Pancreas (tissue), 10 donors: ENCODE data around the gene PARD3B. TPM values are rescaled to one million over a fixed set of nuclear protein-coding genes. Genes with fewer than 3 reads are reported as not detected.

Experiments
- ATAC-seq, 4 donors: fragments of 200-7000 bp; cut with Tn5 transposase; one replicate each; pipeline versions ENCODE4 v1.8.0 to v1.9.1; 2020; ENCODE audit warnings: mild to moderate bottlenecking in 4 of 4, moderate library complexity in 4 of 4
- DNase-seq, 6 donors: peaks; one replicate each; pipeline ENCODE4 v3.0.0-alpha.2; 2020
- FAIRE-seq: peaks from 2 replicates; lab custom pipeline; 2012; peaks lifted over from hg19 to GRCh38; lab: Jason Lieb, UNC
- H3K27ac ChIP-seq, 4 donors: fragments of 200-600 bp; sonication (generic); 1 replicate in 3 of 4; 2 replicates in 1 of 4; pipeline versions ENCODE4 v1.5.0 to v1.8.0; 2020
- H3K27me3 ChIP-seq, 4 donors: fragments of 200-600 bp; one replicate each; pipeline ENCODE4 v1.8.0; 2021
- H3K36me3 ChIP-seq, 3 donors: fragments of 200-600 bp; sonication (generic) in 1 of 3; one replicate each; pipeline versions ENCODE4 v1.5.0 to v1.8.0; 2020 to 2021
- H3K4me1 ChIP-seq, 3 donors: fragments of 200-600 bp; one replicate each; pipeline ENCODE4 v1.8.0; 2021
- H3K4me3 ChIP-seq, 4 donors: fragments of 200-600 bp; sonication (generic) in 2 of 4; one replicate each; pipeline versions ENCODE4 v1.5.0 to v1.8.0; 2020 to 2021
- H3K9me3 ChIP-seq, 4 donors: fragments of 200-600 bp; one replicate each; pipeline ENCODE4 v1.8.0; 2021
- whole genome bisulfite sequencing, 2 donors: extraction: QIAGEN DNeasy Blood & Tissue Kit; methylation state at CpG; one replicate each; pipeline ENCODE4 v1.1.7; 2013; 5-methylcytosine and 5-hydroxymethylcytosine counted together
- intact Hi-C, 3 donors: fragments of 100-400 bp; cut with DNase I; formaldehyde crosslinking; loops; one replicate each; pipeline versions ENCODE4 v1.11.1 to v1.14.2; 2022
- polyA plus RNA-seq, 2 donors: library from polyadenylated mRNA; stranded (reverse); fragments of 200-250 nt; gene quantifications; one replicate each; pipeline ENCODE4 v1.2.3, GENCODE V29; 2013
- total RNA-seq, 6 donors: library from RNA; stranded (reverse); fragmentation: NEBNext Ultra II Directional in 4 of 6; extraction: Animal tissue kit (Norgen Biotek cat#: 25700) in 4 of 6; gene quantifications; one replicate each; pipeline versions ENCODE4 v1.2.1 to v1.2.4, GENCODE V29; 2021 to 2023
- TF ChIP-seq, protein P1 (sequence below), 4 donors: fragments of 200-600 bp; sonication (generic) in 3 of 4; IDR thresholded peaks; one replicate each; pipeline versions ENCODE4 v1.5.0 to v1.8.0; 2021; ENCODE audit warnings: antibody characterized with exemption in 4 of 4
- donor health status: healthy with polysubstance abuse.
- donor health status: DM: no; HTN: no; CAD: no; lungs with moderate emphysema.
- donor health status: DM: no; HTN: no; CAD: no.
- donor health status: control.
- donor health status: control.
- donor health status: Bipolar disorder and iron deficiency.
- donor health status: DM: yes; HTN: yes; CAD: no.
- donor health status: DM: no; HTN: no; CAD: no.
- donor health status: DM: no; HTN: no; CAD: no.
- donor health status: DM: yes; HTN: yes; CAD: no.

The PARD3B gene
- total and polyA plus RNA-seq, 8 donors, result 2.8 to 21.5 (median 12.7) TPM

DNA sequence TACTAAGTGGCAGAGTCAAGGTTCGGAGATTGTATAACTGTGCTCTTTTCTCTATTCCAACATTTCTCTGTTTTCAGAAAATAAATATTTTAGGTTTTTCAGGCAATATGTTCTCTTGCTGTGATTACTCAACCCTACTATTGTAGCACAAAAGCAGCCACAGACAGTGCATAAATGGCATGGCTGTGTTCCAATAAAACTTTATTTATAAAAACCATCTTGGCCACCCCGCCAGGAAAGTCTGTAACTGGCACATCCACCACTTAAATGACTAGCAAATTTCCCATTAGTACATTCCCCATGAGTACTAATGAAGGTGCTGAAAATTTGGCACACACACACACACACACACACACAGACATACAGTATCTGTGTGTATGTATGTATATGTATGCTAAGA, 30.8 kb upstream of the PARD3B start:
- 88 to 92% methylated on average over 2 of the region's 2 CpGs for WGBS, 2 donors
- no peak for ATAC-seq
- Histone ChIP-seq H3K36me3 (no peaks in the 10 kb centered on the region), H3K4me3 (no peak overlapping the region), H3K27me3 (no peaks in the 10 kb centered on the region), H3K9me3 (no peaks in the 10 kb centered on the region), H3K4me1 (no peaks in the 10 kb centered on the region), H3K27ac (no peak overlapping the region)
- intact Hi-C loops, result no loop called here
- FAIRE-seq, result no peak
- TF ChIP-seq, protein P1, sequence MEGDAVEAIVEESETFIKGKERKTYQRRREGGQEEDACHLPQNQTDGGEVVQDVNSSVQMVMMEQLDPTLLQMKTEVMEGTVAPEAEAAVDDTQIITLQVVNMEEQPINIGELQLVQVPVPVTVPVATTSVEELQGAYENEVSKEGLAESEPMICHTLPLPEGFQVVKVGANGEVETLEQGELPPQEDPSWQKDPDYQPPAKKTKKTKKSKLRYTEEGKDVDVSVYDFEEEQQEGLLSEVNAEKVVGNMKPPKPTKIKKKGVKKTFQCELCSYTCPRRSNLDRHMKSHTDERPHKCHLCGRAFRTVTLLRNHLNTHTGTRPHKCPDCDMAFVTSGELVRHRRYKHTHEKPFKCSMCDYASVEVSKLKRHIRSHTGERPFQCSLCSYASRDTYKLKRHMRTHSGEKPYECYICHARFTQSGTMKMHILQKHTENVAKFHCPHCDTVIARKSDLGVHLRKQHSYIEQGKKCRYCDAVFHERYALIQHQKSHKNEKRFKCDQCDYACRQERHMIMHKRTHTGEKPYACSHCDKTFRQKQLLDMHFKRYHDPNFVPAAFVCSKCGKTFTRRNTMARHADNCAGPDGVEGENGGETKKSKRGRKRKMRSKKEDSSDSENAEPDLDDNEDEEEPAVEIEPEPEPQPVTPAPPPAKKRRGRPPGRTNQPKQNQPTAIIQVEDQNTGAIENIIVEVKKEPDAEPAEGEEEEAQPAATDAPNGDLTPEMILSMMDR (IDR thresholded peaks at IDR 0.05), result no peak
- DNase-seq, result no peak

DNA sequence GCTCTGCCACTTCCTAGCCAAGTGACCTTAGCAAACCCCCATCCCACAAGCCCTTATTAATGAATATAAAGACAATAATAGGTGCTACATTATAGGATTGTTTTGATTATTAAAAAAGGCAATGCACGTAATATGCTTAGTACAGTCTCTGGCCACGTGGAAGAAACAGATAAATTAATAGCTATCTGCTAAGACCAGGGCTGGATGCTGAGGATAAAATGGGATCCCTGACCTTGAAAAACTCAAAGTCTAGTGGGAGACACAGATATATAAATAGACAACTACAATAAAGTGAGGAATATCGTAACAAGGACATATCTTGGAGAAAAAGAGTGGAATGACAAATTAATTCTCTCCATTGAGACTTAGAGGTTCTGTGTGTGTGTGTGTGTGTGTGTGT, 29.9 kb upstream of the PARD3B start:
- Histone ChIP-seq H3K4me1 (no peaks in the 10 kb centered on the region), H3K9me3 (no peaks in the 10 kb centered on the region), H3K4me3 (no peak overlapping the region), H3K27me3 (no peaks in the 10 kb centered on the region), H3K36me3 (no peaks in the 10 kb centered on the region), H3K27ac (no peak overlapping the region)
- ATAC-seq (no peak), DNase-seq (no peak), FAIRE-seq (no peak)
- intact Hi-C loops, result no loop called here
- TF ChIP-seq, protein P1 (IDR thresholded peaks at IDR 0.05), result no peak
- 75 to 78% methylated on average over 3 of the region's 3 CpGs for WGBS, 2 donors

DNA sequence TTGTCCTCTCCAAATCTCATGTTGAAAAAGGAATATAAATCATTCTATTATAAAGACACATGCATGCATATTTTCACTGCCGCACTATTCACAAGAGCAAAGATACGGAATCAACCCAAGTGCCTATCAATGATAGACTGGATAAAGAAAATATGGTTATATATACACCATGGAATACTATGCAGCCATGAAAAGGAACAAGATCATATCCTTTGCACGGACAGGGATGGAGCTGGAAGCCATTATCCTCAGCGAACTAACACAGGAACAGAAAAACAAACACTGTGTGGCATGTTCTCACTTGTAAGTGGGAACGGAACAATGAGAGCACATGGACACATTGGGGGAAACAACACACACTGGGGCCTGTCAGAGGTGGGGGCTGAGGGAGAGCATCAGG, 28.1 kb upstream of the PARD3B start:
- FAIRE-seq (no peak), ATAC-seq (no peak), DNase-seq (no peak)
- Histone ChIP-seq H3K9me3 (no peaks in the 10 kb centered on the region), H3K4me3 (no peak overlapping the region), H3K36me3 (no peaks in the 10 kb centered on the region), H3K4me1 (no peaks in the 10 kb centered on the region), H3K27me3 (no peaks in the 10 kb centered on the region), H3K27ac (no peak overlapping the region)
- intact Hi-C loops, result no loop called here
- WGBS, 2 donors, result 93 to 95% methylated on average over 5 of the region's 5 CpGs
- TF ChIP-seq, protein P1 (IDR thresholded peaks at IDR 0.05), result no peak

DNA sequence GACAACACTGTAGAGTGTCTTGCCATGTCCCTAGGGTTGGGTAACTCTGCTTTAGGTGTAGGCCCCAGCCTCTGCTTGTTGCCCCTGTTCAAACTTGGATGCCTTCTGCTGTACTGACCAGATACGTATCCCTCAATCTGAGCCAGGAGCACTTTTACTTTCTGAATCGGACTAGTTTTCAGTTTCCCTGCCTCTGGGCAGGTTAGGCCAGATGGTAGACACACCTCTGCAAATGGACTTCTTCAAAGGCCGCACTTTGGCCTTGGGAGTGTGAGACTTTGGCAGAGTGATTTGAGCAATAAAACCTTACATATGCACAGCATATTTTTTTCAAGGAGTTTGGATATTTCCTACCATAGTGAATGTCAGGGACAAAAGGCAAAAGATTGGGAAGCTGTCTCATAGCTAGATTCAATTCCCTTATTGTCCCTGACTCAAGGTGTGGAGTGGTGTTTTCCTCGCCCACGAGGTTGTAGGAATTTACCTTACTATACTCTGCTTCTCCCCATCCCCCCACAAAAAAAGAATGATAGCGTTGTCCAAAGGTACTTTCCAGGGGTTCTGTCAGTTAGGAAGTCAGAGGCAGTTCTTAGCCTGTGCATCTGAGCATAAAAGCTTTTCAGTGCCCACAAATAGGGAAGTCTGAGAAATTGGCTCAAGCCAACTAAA, 15.3 kb upstream of the PARD3B start:
- WGBS, 2 donors, result 74% methylated on average over 6 of the region's 6 CpGs
- DNase-seq (no peak), FAIRE-seq (no peak), ATAC-seq (peak in 3 of 4 donors; percentile 34 to 76 (median 47))
- TF ChIP-seq, protein P1 (IDR thresholded peaks at IDR 0.05), result no peak
- Histone ChIP-seq H3K27me3 (no peaks in the 10 kb centered on the region), H3K36me3 (no peaks in the 10 kb centered on the region), H3K4me1 (no peaks in the 10 kb centered on the region), H3K9me3 (no peaks in the 10 kb centered on the region), H3K4me3 (no peak overlapping the region), H3K27ac (peak overlapping the region in 2 of 4 donors; percentile 31 to 44)
- intact Hi-C loops, result no loop called here

DNA sequence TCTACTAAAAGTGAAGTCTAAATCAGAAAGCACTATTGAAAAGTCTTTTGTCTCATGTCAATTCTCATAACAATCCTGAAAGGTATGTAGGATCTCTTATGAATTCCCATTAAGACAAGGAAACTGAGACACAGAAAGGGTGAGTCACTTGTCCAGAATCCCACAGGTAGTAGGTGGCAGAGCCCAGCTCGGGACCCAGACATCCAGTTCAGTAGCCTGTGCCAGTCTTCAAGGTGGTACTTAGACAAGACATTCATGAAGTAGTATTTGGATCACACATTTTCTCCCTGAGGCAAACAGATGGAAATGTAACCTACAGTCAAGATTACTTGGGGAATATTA, 14.8 kb upstream of the PARD3B start:
- DNase-seq (no peak), FAIRE-seq (no peak), ATAC-seq (peak in 1 of 4 donors; percentile 41)
- TF ChIP-seq, protein P1 (IDR thresholded peaks at IDR 0.05), result no peak
- Histone ChIP-seq H3K27me3 (no peaks in the 10 kb centered on the region), H3K4me3 (no peak overlapping the region), H3K27ac (no peak overlapping the region), H3K9me3 (no peaks in the 10 kb centered on the region), H3K36me3 (no peaks in the 10 kb centered on the region), H3K4me1 (no peaks in the 10 kb centered on the region)
- WGBS, 2 donors, result 82 to 83% methylated on average over 1 of the region's 1 CpG
- intact Hi-C loops, result no loop called here
